H1 (cell line): ENCODE results near the gene NCBP1. TPM values are rescaled to one million over a fixed set of nuclear protein-coding genes. Genes with fewer than 3 reads are reported as not detected.

ENCODE experiments used
- CTCF ChIA-PET: fragments of 300-600 bp; sonication (Branson Sonifier 250); formaldehyde crosslinking; loops from one replicate; lab custom pipeline; 2021; ENCODE audit not compliant: partially characterized antibody; lab: Charles Lee
- POLR2A ChIA-PET: fragments of 300-600 bp; sonication (Branson Sonifier 250); formaldehyde crosslinking; loops from one replicate; lab custom pipeline; 2021; ENCODE audit warnings: inconsistent platforms; ENCODE audit not compliant: partially characterized antibody; lab: Charles Lee
- DNase-seq, 2 experiments: peaks; one replicate each; pipeline versions ENCODE4 v3.0.0 to v3.0.0-alpha.2; 2010 to 2022; ENCODE audit warnings: low spot score in 2 of 2, low read depth in 1 of 2, mixed read lengths in 1 of 2
- FAIRE-seq: peaks from 2 replicates; lab custom pipeline; 2011; peaks lifted over from hg19 to GRCh38; lab: Jason Lieb, UNC
- H2AFZ ChIP-seq: 2 replicates; pipeline ENCODE4 v1.8.1; 2012; ENCODE audit warnings: low read length, inconsistent platforms
- H2AK5ac ChIP-seq: 2 replicates; pipeline ENCODE4 v1.6.1; 2013; ENCODE audit warnings: low read depth, low read length
- H2BK120ac ChIP-seq: replicated peaks from 2 replicates; pipeline ENCODE3; 2013; ENCODE audit warnings: low read depth, low read length, inconsistent platforms
- H2BK12ac ChIP-seq: 2 replicates; pipeline ENCODE4 v1.6.1; 2013; ENCODE audit warnings: low read depth, low read length
- H2BK15ac ChIP-seq: 2 replicates; pipeline ENCODE4 v1.6.1; 2013; ENCODE audit warnings: low read length
- H2BK20ac ChIP-seq: 2 replicates; pipeline ENCODE4 v1.6.1; 2013; ENCODE audit warnings: low read length
- H2BK5ac ChIP-seq: 2 replicates; pipeline ENCODE4 v1.6.1; 2013; ENCODE audit warnings: low read depth, low read length
- H3K14ac ChIP-seq: 2 replicates; pipeline ENCODE4 v1.6.1; 2013; ENCODE audit warnings: inconsistent platforms; ENCODE audit not compliant: insufficient read length
- H3K18ac ChIP-seq: 2 replicates; pipeline ENCODE4 v1.6.1; 2013; ENCODE audit warnings: low read length; ENCODE audit errors: extremely low read depth
- H3K23ac ChIP-seq: 2 replicates; pipeline ENCODE4 v1.6.1; 2013; ENCODE audit warnings: inconsistent platforms; ENCODE audit not compliant: insufficient read length
- H3K23me2 ChIP-seq: 2 replicates; pipeline ENCODE4 v1.6.1; 2013; ENCODE audit warnings: low read depth, low read length
- H3K27ac ChIP-seq: 2 replicates; pipeline ENCODE4 v1.6.1; 2011; ENCODE audit warnings: low read depth, low read length, inconsistent platforms
- H3K27me3 ChIP-seq, 4 experiments: replicated peaks in 1 of 4; 1 replicate in 1 of 4; 2 replicates in 3 of 4; pipeline versions ENCODE4 v1.6.1 to v1.8.1; 2011 to 2013; ENCODE audit warnings: low read length in 3 of 4, mild to moderate bottlenecking in 3 of 4, inconsistent platforms in 2 of 4, mixed read lengths in 2 of 4, moderate library complexity in 1 of 4; ENCODE audit not compliant: control insufficient read depth in 3 of 4, insufficient read depth in 3 of 4; ENCODE audit errors: extremely low read depth in 1 of 4
- H3K36me3 ChIP-seq, 4 experiments: 2 replicates each; pipeline versions ENCODE4 v1.6.1 to v1.8.1; 2011 to 2013; ENCODE audit warnings: mild to moderate bottlenecking in 4 of 4, low read length in 3 of 4, moderate library complexity in 2 of 4, control low read depth in 1 of 4, inconsistent platforms in 1 of 4; ENCODE audit not compliant: insufficient read depth in 4 of 4, control insufficient read depth in 2 of 4
- H3K4ac ChIP-seq: replicated peaks from 2 replicates; pipeline ENCODE3; 2013; ENCODE audit warnings: low read length, low read depth, mixed read lengths, inconsistent platforms; ENCODE audit not compliant: insufficient read length
- H3K4me1 ChIP-seq, 4 experiments: replicated peaks in 1 of 4; 1 replicate in 1 of 4; 2 replicates in 3 of 4; pipeline versions ENCODE4 v1.6.1 to v1.8.1; 2011 to 2013; ENCODE audit warnings: low read length in 3 of 4, inconsistent platforms in 2 of 4, mixed read lengths in 1 of 4; ENCODE audit not compliant: insufficient read depth in 4 of 4, control insufficient read depth in 3 of 4
- H3K4me2 ChIP-seq, 2 experiments: 2 replicates each; pipeline versions ENCODE4 v1.6.1 to v1.8.1; 2011 to 2013; ENCODE audit warnings: low read depth in 2 of 2, low read length in 2 of 2, control low read depth in 1 of 2, inconsistent platforms in 1 of 2, mild to moderate bottlenecking in 1 of 2; ENCODE audit not compliant: insufficient read depth in 1 of 2
- H3K4me3 ChIP-seq, 4 experiments: fragments of 200-600, 300-600 bp in 1 of 4; sonication (generic), shearing (Covaris generic), sonication (Bioruptor Twin) in 1 of 4; 2 replicates each; pipeline versions ENCODE4 v1.5.1 to v1.8.1; 2011 to 2016; ENCODE audit warnings: low read length in 4 of 4, low read depth in 3 of 4, control low read depth in 2 of 4, inconsistent platforms in 2 of 4, mild to moderate bottlenecking in 2 of 4, mixed read lengths in 1 of 4, moderate library complexity in 1 of 4; ENCODE audit not compliant: insufficient read depth in 2 of 4; ENCODE audit errors: extremely low read depth in 1 of 4
- H3K56ac ChIP-seq: replicated peaks from 2 replicates; pipeline ENCODE3; 2013; ENCODE audit warnings: low read depth, mild to moderate bottlenecking, mixed read lengths, low read length, inconsistent platforms; ENCODE audit not compliant: insufficient read length
- H3K79me1 ChIP-seq: 2 replicates; pipeline ENCODE4 v1.6.1; 2013; ENCODE audit warnings: low read depth, low read length, control low read depth
- H3K79me2 ChIP-seq, 2 experiments: 2 replicates each; pipeline versions ENCODE4 v1.6.1 to v1.8.1; 2012 to 2013; ENCODE audit warnings: low read length in 2 of 2, mild to moderate bottlenecking in 2 of 2, inconsistent platforms in 1 of 2; ENCODE audit not compliant: insufficient read depth in 2 of 2, control insufficient read depth in 1 of 2
- H3K9ac ChIP-seq, 4 experiments: replicated peaks in 1 of 4; 1 replicate in 1 of 4; 2 replicates in 3 of 4; pipeline versions ENCODE4 v1.6.1 to v1.8.1; 2011 to 2013; ENCODE audit warnings: low read depth in 3 of 4, low read length in 3 of 4, control low read depth in 2 of 4, mild to moderate bottlenecking in 2 of 4, moderate library complexity in 2 of 4, inconsistent platforms in 1 of 4; ENCODE audit errors: extremely low read depth in 1 of 4
- H3K9me3 ChIP-seq, 2 experiments: 2 replicates each; pipeline versions ENCODE4 v1.6.1 to v1.8.1; 2012 to 2013; ENCODE audit warnings: mild to moderate bottlenecking in 2 of 2, moderate library complexity in 2 of 2, control low read depth in 1 of 2, inconsistent platforms in 1 of 2, low read depth in 1 of 2, low read length in 1 of 2, mixed read lengths in 1 of 2; ENCODE audit not compliant: insufficient read depth in 2 of 2
- H4K20me1 ChIP-seq, 2 experiments: replicated peaks in 1 of 2; 2 replicates each; pipeline versions ENCODE3 to v1.8.1; 2011 to 2013; ENCODE audit warnings: inconsistent platforms in 2 of 2, low read length in 2 of 2, mild to moderate bottlenecking in 1 of 2; ENCODE audit not compliant: insufficient read depth in 2 of 2, control insufficient read depth in 1 of 2
- H4K5ac ChIP-seq: 2 replicates; pipeline ENCODE4 v1.6.1; 2013; ENCODE audit warnings: low read length, low read depth, mixed read lengths, inconsistent platforms; ENCODE audit not compliant: insufficient read length
- H4K8ac ChIP-seq: 2 replicates; pipeline ENCODE4 v1.8.0; 2013; ENCODE audit warnings: mild to moderate bottlenecking, moderate library complexity, low read length, inconsistent platforms; ENCODE audit not compliant: insufficient read depth; ENCODE audit errors: extremely low read depth
- H4K91ac ChIP-seq: replicated peaks from 2 replicates; pipeline ENCODE3; 2013; ENCODE audit warnings: low read length, mixed read lengths, inconsistent platforms; ENCODE audit not compliant: insufficient read length
- CTCF ChIP-seq, 3 experiments: IDR thresholded peaks; 1 replicate in 2 of 3; 2 replicates in 1 of 3; pipeline versions ENCODE4 v1.5.1 to v1.6.1; 2011; ENCODE audit warnings: low read length in 3 of 3, mild to moderate bottlenecking in 3 of 3, inconsistent platforms in 2 of 3, low read depth in 1 of 3, moderate library complexity in 1 of 3; ENCODE audit not compliant: insufficient read depth in 1 of 3; ENCODE audit errors: control extremely low read depth in 1 of 3
- KDM4A ChIP-seq: IDR thresholded peaks from one replicate; pipeline ENCODE4 v1.7.1; 2012; ENCODE audit warnings: low read depth, mild to moderate bottlenecking, moderate library complexity, low read length, inconsistent platforms; ENCODE audit not compliant: severe bottlenecking
- PHF8 ChIP-seq: fragments of 200-600 bp; sonication (generic); conservative IDR thresholded peaks from 2 replicates; pipeline ENCODE4 v1.7.1; 2012; ENCODE audit warnings: low read depth, mild to moderate bottlenecking, inconsistent platforms, low read length, moderate library complexity
- SP2 ChIP-seq: IDR thresholded peaks from 2 replicates; pipeline ENCODE4 v1.6.1; 2012; ENCODE audit warnings: mild to moderate bottlenecking, low read length, inconsistent platforms
- SRF ChIP-seq: IDR thresholded peaks from 2 replicates; pipeline ENCODE4 v1.6.1; 2011; ENCODE audit warnings: mild to moderate bottlenecking, low read depth, low read length, moderate library complexity
- TAF7 ChIP-seq: optimal IDR thresholded peaks from 2 replicates; pipeline ENCODE3; 2011; ENCODE audit warnings: low read depth, mild to moderate bottlenecking, inconsistent platforms, low read length, moderate library complexity, borderline replicate concordance
- WGBS, 2 experiments: shearing (Covaris generic) in 1 of 2; methylation state at CpG; one replicate each; pipeline versions ENCODE4 v1.1.6 to v1.1.7; 2013 to 2015; ENCODE audit warnings: low lambda C conversion rate in 2 of 2, mixed read lengths in 2 of 2, inconsistent platforms in 1 of 2, low coverage in 1 of 2, missing lambda C conversion rate in 1 of 2; ENCODE audit not compliant: insufficient replicate concordance in 2 of 2, insufficient coverage in 1 of 2, insufficient read length in 1 of 2; ENCODE audit errors: extremely low coverage in 1 of 2, missing lambda C conversion rate in 1 of 2; 5-methylcytosine and 5-hydroxymethylcytosine counted together
- polyA plus RNA-seq, 7 experiments: library from polyadenylated mRNA; depleted of rRNA in 3 of 7; stranded (reverse) in 5 of 7; unstranded in 2 of 7; fragments of >200 nt in 5 of 7; fragments of 200-250 nt in 2 of 7; gene quantifications; 1 replicate in 5 of 7; 2 replicates in 1 of 7; 4 replicates in 1 of 7; pipeline versions ENCODE4 v1.2.1 to v1.2.3, GENCODE V29; 2011 to 2013; ENCODE audit warnings: missing spikeins in 2 of 7, mixed read lengths in 2 of 7
- total RNA-seq: library from RNA; stranded (reverse); fragmentation: NEBNext Ultra II Directional; extraction: Animal tissue kit (Norgen Biotek cat#: 25700); gene quantifications from 2 replicates; pipeline ENCODE4 v1.2.1, GENCODE V29; 2021

NCBP1 gene
- total and polyA plus RNA-seq, 2 of the 8 experiments (the other 6 are each of a cell fraction or from before 2014, with no cell fraction given), result 14.7 to 54.0 TPM

GRCh38 chr9:97659771-97660170, 26.1 kb downstream of the NCBP1 start:
- Histone ChIP-seq H2BK120ac (no peak overlapping the region), H3K56ac (no peak overlapping the region), H3K4me3 (no peak overlapping the region), H2BK15ac (no peak overlapping the region), H3K27ac (no peak overlapping the region), H4K8ac (no peak overlapping the region), H2AK5ac (no peak overlapping the region), H3K23ac (no peak overlapping the region), H3K14ac (no peak overlapping the region), H2BK5ac (no peak overlapping the region), H2AFZ (no peak overlapping the region), H3K23me2 (no peaks in the 10 kb centered on the region), H4K5ac (no peak overlapping the region), H3K27me3 (no peaks in the 10 kb centered on the region), H3K79me2 (no peaks in the 10 kb centered on the region), H2BK20ac (no peak overlapping the region), H3K4me2 (no peak overlapping the region), H3K9ac (no peak overlapping the region), H4K91ac (no peak overlapping the region), H4K20me1 (peaks cover 0 to 1% of the 10 kb centered on the region in 2 experiments), H3K36me3 (peaks cover 17 to 88% (median 62%) of the 10 kb centered on the region in 4 experiments), H3K9me3 (no peaks in the 10 kb centered on the region), H3K4ac (no peak overlapping the region), H3K4me1 (no peaks in the 10 kb centered on the region), H3K79me1 (no peaks in the 10 kb centered on the region; the same call in 1 of the 2 replicates), H3K18ac (no peak overlapping the region), H2BK12ac (no peak overlapping the region)
- ChIA-PET POLR2A (no interaction called here), CTCF (no interaction called here)
- DNase-seq (no peak), FAIRE-seq (no peak)
- no peak for TF ChIP-seq SRF
- no peak for TF ChIP-seq PHF8
- no peak for TF ChIP-seq TAF7
- TF ChIP-seq SP2, result no peak
- TF ChIP-seq CTCF (IDR thresholded peaks at IDR 0.05; ENCODE audit: control extremely low read depth in 1 of 3, insufficient read depth in 1 of 3, low read depth in 1 of 3, low read length in 3 of 3), result no peak
- no peak for TF ChIP-seq KDM4A
- 89% methylated on average over 3 of the region's 3 CpGs; no CpG with 5 or more reads in 1 of the 2 experiments for WGBS, 2 experiments
